Testis (tissue), 3 donors: Measurements from ENCODE around the gene OTOP3. TPM values are rescaled to one million over a fixed set of nuclear protein-coding genes. Genes with fewer than 3 reads are reported as not detected.

Source experiments
- DNase-seq: peaks from one replicate; pipeline ENCODE4 v3.0.0-alpha.2; 2019
- H3K27ac ChIP-seq, 2 donors: fragments of 200-600 bp; sonication (generic); one replicate each; pipeline ENCODE4 v1.5.1; 2019
- H3K27me3 ChIP-seq: fragments of 200-600 bp; sonication (generic); one replicate; pipeline ENCODE4 v1.5.1; 2019
- H3K36me3 ChIP-seq: fragments of 200-600 bp; sonication (generic); one replicate; pipeline ENCODE4 v1.5.1; 2017; ENCODE audit warnings: low read depth; ENCODE audit errors: missing control alignments
- H3K4me1 ChIP-seq: fragments of 200-600 bp; sonication (generic); one replicate; pipeline ENCODE4 v1.5.1; 2019
- H3K4me3 ChIP-seq, 2 donors: fragments of 200-600 bp; sonication (generic); one replicate each; pipeline ENCODE4 v1.5.1; 2017 to 2019
- H3K9me3 ChIP-seq: fragments of 200-600 bp; sonication (generic); one replicate; pipeline ENCODE4 v1.5.1; 2017
- CTCF ChIP-seq, 3 experiments: fragments of 450-650 bp in 2 of 3; fragments of 200-600 bp in 1 of 3; sonication (generic) in 1 of 3; IDR thresholded peaks; one replicate each; pipeline ENCODE4 v1.5.1; 2016 to 2019; ENCODE audit warnings: antibody characterized with exemption in 3 of 3, mild to moderate bottlenecking in 2 of 3, moderate library complexity in 1 of 3
- POLR2A ChIP-seq: fragments of 450-650 bp; IDR thresholded peaks from one replicate; pipeline ENCODE4 v1.6.1; 2017; ENCODE audit warnings: antibody characterized with exemption, mild to moderate bottlenecking, moderate library complexity
- WGBS, 2 donors: methylation state at CpG; one replicate each; pipeline ENCODE4 v1.1.5; 2018; 5-methylcytosine and 5-hydroxymethylcytosine counted together
- intact Hi-C: fragments of 100-400 bp; cut with DNase I; formaldehyde crosslinking; loops from one replicate; pipeline ENCODE4 v1.15.1; 2023; ENCODE audit warnings: low total_unique reads
- polyA plus RNA-seq: library from polyadenylated mRNA; stranded (reverse); fragments of 350-450 nt; fragmentation: Illumina TruSeq; extraction: RNeasy Lipid Tissue Mini Kit (QIAGEN cat#74804); gene quantifications from one replicate; pipeline ENCODE4 v1.2.3, GENCODE V29; 2014; ENCODE audit warnings: low read depth, low replicate concordance; ENCODE audit not compliant: insufficient read depth
- total RNA-seq, 2 donors: library from RNA; depleted of rRNA; stranded (reverse); fragments of >200 nt; gene quantifications; one replicate each; pipeline ENCODE4 v1.2.3, GENCODE V29; 2016

Gene OTOP3
- total and polyA plus RNA-seq, 3 donors from 2014 or later, result 0.12 TPM; not detected in 2

GRCh38 chr17:74945543-74945942, 9.8 kb downstream of the OTOP3 start:
- Histone ChIP-seq H3K36me3 (no peaks in the 10 kb centered on the region), H3K27ac (no peak overlapping the region), H3K4me3 (no peak overlapping the region), H3K4me1 (no peaks in the 10 kb centered on the region), H3K27me3 (no peaks in the 10 kb centered on the region), H3K9me3 (no peaks in the 10 kb centered on the region)
- no peak for TF ChIP-seq POLR2A
- TF ChIP-seq CTCF (IDR thresholded peaks at IDR 0.05), result no peak
- DNase-seq, result no peak
- WGBS, 2 donors, result 56 to 67% methylated on average over 6 of the region's 6 CpGs
- intact Hi-C loops, result no loop called here

DNA sequence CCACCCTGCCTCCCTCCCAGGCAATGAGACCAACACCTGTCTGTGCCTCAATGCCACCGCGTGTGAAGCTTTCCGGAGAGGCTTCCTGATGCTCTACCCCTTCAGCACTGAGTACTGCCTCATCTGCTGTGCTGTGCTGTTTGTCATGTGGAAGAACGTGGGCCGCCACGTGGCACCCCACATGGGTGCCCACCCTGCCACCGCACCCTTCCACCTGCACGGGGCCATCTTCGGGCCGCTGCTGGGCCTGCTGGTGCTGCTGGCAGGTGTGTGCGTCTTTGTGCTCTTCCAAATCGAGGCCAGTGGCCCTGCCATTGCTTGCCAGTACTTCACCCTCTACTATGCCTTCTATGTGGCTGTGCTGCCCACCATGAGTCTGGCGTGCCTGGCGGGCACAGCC, 10.9 kb downstream of the OTOP3 start:
- intact Hi-C loops, result no loop called here
- Histone ChIP-seq H3K36me3 (no peaks in the 10 kb centered on the region), H3K4me3 (no peak overlapping the region), H3K27me3 (no peaks in the 10 kb centered on the region), H3K9me3 (no peaks in the 10 kb centered on the region), H3K4me1 (no peaks in the 10 kb centered on the region), H3K27ac (no peak overlapping the region)
- DNase-seq, result no peak
- TF ChIP-seq CTCF (IDR thresholded peaks at IDR 0.05) (no peak), POLR2A (no peak)
- WGBS, 2 donors, result 91 to 92% methylated on average over 3 to 13 of the region's 14 CpGs

GRCh38 chr17:74947041-74947754, 11.5 kb downstream of the OTOP3 start:
- Histone ChIP-seq H3K4me3 (no peak overlapping the region), H3K4me1 (no peaks in the 10 kb centered on the region), H3K9me3 (no peaks in the 10 kb centered on the region), H3K27me3 (no peaks in the 10 kb centered on the region), H3K27ac (no peak overlapping the region), H3K36me3 (no peaks in the 10 kb centered on the region)
- no peak for DNase-seq
- intact Hi-C loops, result no loop called here
- no peak for TF ChIP-seq CTCF (IDR thresholded peaks at IDR 0.05)
- no peak for TF ChIP-seq POLR2A
- 92 to 100% methylated on average over 4 to 17 of the region's 17 CpGs for WGBS, 2 donors

- WGBS, 2 donors, result 48 to 61% methylated on average over 3 to 8 of the region's 12 CpGs
- no peaks in the 10 kb centered on the region for H3K9me3 ChIP-seq
- H3K4me3 ChIP-seq, result no peak overlapping the region
- no peaks in the 10 kb centered on the region for H3K36me3 ChIP-seq
- TF ChIP-seq CTCF (IDR thresholded peaks at IDR 0.05), result no peak
- no peak for TF ChIP-seq POLR2A
- intact Hi-C loops, result no loop called here
- no peak for DNase-seq
- H3K27ac ChIP-seq, result no peak overlapping the region
- no peaks in the 10 kb centered on the region for H3K4me1 ChIP-seq
- H3K27me3 ChIP-seq, result no peaks in the 10 kb centered on the region
These were observed 13.9 kb downstream of the OTOP3 start for GRCh38 chr17:74949455-74950115.
